ENCODE results near the gene NBPF1. TPM values are rescaled to one million over a fixed set of nuclear protein-coding genes. Genes with fewer than 3 reads are reported as not detected.
"Not testable (repeated sequence)": the region's sequence is repeated elsewhere in the genome, so short reads cannot be mapped to it uniquely, and the experiment has no call there.

NBPF1 gene
- total RNA-seq, 1 donor from 2014 or later: 35.3 TPM

DNA sequence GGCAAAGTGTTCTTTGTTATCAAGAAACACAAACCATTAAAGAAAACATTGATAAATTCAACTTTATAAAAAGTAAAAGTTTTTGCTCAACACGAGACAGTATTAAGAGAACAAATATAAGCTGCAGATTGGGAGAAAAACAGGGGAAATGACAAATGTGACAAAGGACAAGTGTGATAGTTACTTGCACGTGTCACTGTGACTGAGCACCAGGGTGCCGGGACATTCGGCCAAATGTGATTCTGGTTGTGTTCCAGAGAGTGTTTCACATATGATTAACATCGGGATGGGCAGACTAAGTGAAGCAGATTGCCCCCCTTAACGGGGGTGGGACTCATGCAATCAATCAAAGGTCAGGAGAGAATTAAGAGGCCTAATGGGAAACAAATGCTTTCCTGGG is 52.9 kb downstream of the NBPF1 start:
- not testable (repeated sequence) for ATAC-seq

DNA sequence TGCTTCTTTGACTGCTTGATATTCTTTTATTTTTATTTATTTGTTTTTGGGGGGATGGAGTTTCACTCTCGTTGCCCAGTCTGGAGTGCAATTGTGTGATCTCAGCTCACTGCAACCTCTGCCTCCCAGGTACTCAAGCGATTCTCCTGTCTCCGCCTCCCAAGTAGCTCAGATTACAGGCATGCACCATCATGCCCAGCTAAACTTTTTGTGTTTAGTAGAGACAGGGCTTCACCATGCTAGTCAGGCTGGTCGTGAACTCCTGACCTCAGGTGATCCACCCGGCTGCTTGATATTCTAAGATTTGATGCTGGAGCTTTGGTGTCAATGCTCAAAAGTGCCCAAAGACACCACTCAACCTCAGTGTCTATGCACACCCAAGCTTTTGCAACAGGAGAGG is 53.7 kb downstream of the NBPF1 start:
- H3K9me3 ChIP-seq; H3K36me3 ChIP-seq; H3K4me1 ChIP-seq; ATAC-seq; H3K27ac ChIP-seq; H3K4me3 ChIP-seq; H3K27me3 ChIP-seq (ENCODE audit: low read depth); DNase-seq; intact Hi-C loops (cut with DNase I): not testable (repeated sequence)

More for the DNA sequence above, 52.9 kb downstream of the NBPF1 start:
- DNase-seq; H3K4me3 ChIP-seq; intact Hi-C loops (cut with DNase I); H3K4me1 ChIP-seq; H3K36me3 ChIP-seq; H3K27me3 ChIP-seq (ENCODE audit: low read depth); H3K9me3 ChIP-seq; H3K27ac ChIP-seq: not testable (repeated sequence)

DNA sequence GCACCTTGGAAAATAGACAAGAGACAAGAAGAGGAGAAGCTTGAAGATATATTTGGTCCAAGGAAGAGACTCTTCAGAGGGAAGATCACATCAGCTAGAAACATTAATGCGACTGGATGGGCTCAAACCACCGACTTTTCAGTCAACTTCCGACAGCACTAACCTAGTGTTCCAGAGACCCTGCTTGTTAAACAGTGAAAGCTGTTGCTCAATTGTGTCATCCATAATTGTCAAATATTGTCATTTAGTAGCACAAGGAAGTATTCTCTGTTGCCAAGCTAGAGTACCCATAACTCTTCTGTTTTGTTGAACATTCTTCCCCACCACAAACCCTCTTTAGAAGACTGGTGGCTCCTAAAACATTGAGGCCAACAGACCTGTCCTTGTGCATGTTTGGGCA is 56.3 kb downstream of the NBPF1 start:
- H3K4me3 ChIP-seq; DNase-seq; H3K27ac ChIP-seq; ATAC-seq; H3K9me3 ChIP-seq; H3K27me3 ChIP-seq (ENCODE audit: low read depth); H3K36me3 ChIP-seq; intact Hi-C loops (cut with DNase I); H3K4me1 ChIP-seq: not testable (repeated sequence)

DNA sequence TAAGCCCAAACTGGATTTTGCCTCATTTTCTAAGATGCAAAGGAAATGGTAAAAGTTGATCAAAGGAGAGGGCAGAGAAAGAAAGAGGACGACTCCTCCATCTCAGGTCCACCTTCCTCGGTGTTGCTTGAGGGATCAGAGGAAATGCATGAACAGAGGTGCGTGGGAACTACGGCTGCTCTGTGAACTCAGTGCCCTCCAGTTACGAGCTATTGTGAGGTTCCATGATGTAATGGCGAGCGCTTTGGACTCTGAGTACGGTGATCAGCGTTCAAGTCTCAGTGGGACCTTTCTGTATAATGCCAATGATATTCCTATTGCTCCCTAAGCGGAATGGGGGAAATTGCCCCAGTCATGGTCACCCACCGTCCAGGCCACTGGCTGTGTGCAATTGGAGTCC is 60.1 kb downstream of the NBPF1 start:
- peak in 1 of 2 donors; percentile 39 for ATAC-seq
- H3K9me3 ChIP-seq; H3K4me1 ChIP-seq; H3K27me3 ChIP-seq (ENCODE audit: low read depth); intact Hi-C loops (cut with DNase I); H3K4me3 ChIP-seq; DNase-seq; H3K27ac ChIP-seq; H3K36me3 ChIP-seq: not testable (repeated sequence)

DNA sequence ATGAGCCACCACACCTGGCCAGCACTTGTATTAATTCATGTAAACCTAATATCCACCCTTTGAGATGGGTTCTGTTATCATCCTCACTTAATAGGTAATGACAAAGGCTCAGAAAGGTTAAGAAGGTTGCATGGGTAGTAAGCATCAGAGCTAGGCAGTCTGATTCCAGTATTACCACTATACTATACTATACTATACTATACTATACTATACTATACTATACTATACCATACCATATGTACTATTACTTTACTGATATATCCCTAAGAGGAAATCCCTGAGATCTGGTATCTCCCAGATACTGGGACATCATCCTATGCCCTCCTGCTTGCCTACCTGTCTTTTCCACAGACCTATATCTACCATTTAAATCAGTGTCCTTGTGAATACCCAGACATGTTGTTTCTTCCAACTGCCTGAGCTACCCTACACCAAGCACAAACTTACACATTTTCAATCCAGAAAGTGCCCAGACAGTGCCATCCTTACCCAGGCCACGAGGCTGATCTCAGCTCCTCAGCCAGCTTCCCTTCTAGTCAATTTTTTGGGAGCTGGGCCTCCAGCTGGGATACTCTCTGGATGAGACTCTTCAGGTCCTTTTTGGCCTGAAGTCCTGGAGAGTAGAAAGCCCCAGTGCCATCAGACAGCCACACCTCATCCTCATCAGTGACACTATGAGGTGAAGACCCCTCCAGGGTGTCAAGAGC is 63.0 kb downstream of the NBPF1 start:
- DNase-seq; H3K4me1 ChIP-seq; intact Hi-C loops (cut with DNase I); H3K27me3 ChIP-seq (ENCODE audit: low read depth); H3K27ac ChIP-seq; H3K4me3 ChIP-seq; H3K9me3 ChIP-seq; H3K36me3 ChIP-seq; ATAC-seq: not testable (repeated sequence)

DNA sequence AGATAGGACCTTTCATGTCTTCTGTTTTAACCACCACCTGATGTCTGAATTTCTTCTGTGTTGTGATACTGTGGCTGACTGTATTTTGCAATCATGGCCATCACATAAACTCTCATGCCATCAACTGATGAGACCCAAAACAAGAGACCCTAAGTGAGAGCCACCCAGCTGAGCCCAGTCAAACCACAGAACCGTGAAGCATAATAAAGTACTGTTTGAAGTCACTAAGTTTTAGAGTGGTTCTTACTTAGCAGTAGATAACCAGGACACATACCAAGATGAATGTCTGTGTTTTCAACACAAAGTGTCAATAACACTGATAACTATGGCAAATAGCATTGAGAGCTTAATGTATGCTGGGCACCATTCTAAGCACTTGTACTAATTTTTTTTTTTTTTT is 63.8 kb downstream of the NBPF1 start:
- DNase-seq; H3K4me1 ChIP-seq; H3K4me3 ChIP-seq; H3K9me3 ChIP-seq; intact Hi-C loops (cut with DNase I); H3K27ac ChIP-seq; H3K27me3 ChIP-seq (ENCODE audit: low read depth); ATAC-seq; H3K36me3 ChIP-seq: not testable (repeated sequence)

DNA sequence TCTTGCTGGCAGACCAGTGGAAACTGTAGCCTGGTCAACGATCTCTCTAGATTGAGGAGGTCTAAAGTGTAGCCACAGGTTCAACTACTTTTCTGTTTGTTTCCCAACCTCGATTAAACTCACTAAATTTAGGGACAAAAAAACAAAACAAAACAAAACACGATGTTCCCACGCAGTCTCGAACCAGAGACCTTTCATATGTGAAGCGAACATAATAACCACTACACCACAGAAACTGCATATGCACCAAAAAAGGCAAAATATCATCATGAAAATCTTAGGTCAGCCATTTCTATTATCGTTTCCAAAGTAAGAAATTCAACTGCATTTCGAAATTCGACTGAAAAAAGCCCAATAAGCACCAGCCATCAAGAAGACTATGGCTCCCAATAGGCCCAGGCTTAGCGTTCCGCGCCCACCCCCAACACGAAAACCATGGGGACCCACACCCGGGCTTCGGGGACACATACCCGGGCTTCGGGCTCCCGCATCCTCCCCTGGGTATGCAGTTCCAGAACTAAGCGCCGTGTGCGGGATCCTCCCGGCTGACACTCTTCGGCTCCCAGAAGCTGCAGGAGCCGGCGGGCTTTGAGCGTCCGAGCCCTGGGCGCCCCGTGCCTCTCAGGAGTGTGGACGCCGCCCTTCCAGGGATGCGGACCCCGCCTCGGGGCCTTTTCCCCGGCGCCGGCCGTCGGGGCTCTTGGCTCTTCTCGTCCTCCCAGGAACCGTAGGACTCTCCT is 65.7 kb downstream of the NBPF1 start:
- H3K27ac ChIP-seq; H3K4me3 ChIP-seq; H3K9me3 ChIP-seq; DNase-seq; H3K4me1 ChIP-seq; H3K36me3 ChIP-seq; intact Hi-C loops (cut with DNase I); H3K27me3 ChIP-seq (ENCODE audit: low read depth); ATAC-seq: not testable (repeated sequence)

DNA sequence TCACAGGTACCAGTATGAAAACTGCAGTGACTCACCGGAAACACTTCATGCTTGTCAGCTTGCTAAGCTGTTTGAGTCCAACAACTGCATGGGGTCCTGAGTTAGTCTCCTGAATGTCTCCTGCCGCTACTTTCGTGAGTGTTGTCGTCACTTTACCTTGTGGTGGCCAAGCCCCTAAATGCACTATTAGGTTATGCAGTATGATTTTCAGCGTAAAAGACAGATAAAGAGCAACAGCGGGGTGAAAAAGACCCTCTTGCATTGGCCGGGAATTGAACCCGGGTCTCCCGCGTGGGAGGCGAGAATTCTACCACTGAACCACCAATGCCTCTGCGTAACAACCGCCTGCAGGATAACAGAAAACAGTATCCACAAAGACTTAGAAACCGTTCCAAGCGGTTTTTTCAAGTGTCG is 67.7 kb downstream of the NBPF1 start:
- H3K4me3 ChIP-seq; H3K9me3 ChIP-seq; H3K27me3 ChIP-seq (ENCODE audit: low read depth); H3K36me3 ChIP-seq; H3K27ac ChIP-seq; ATAC-seq; H3K4me1 ChIP-seq; intact Hi-C loops (cut with DNase I); DNase-seq: not testable (repeated sequence)

- ATAC-seq; H3K4me1 ChIP-seq; H3K9me3 ChIP-seq; H3K27me3 ChIP-seq (ENCODE audit: low read depth); DNase-seq; H3K4me3 ChIP-seq; intact Hi-C loops (cut with DNase I); H3K27ac ChIP-seq; H3K36me3 ChIP-seq: not testable (repeated sequence)
Observed at GRCh38 chr1:16540421-16540893, 72.9 kb downstream of the NBPF1 start.

DNA sequence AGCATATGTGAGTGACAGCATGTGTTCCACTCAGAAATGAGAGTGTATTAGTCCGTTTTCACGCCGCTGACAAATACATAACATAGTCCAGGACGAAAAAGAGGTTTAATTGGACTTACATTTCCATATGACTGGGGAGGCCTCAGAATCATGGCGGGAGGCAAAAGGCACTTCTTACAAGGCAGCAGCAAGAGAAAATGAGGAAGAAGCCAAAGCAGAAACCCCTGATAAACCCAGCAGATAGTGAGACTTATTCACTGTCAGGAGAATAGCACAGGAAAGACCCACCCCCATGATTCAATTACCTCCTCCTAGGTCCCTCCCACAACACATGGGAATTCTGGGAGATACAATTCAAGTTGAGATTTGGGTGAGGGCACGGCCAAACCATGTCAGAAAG is 75.8 kb downstream of the NBPF1 start:
- H3K4me3 ChIP-seq; H3K27me3 ChIP-seq (ENCODE audit: low read depth); H3K36me3 ChIP-seq; H3K4me1 ChIP-seq; H3K9me3 ChIP-seq; DNase-seq; ATAC-seq; intact Hi-C loops (cut with DNase I); H3K27ac ChIP-seq: not testable (repeated sequence)

- DNase-seq; H3K36me3 ChIP-seq; ATAC-seq; H3K27me3 ChIP-seq (ENCODE audit: low read depth); H3K9me3 ChIP-seq; H3K4me3 ChIP-seq; intact Hi-C loops (cut with DNase I); H3K27ac ChIP-seq; H3K4me1 ChIP-seq: not testable (repeated sequence)
Observed at GRCh38 chr1:16536796-16537195, 76.6 kb downstream of the NBPF1 start.

DNA sequence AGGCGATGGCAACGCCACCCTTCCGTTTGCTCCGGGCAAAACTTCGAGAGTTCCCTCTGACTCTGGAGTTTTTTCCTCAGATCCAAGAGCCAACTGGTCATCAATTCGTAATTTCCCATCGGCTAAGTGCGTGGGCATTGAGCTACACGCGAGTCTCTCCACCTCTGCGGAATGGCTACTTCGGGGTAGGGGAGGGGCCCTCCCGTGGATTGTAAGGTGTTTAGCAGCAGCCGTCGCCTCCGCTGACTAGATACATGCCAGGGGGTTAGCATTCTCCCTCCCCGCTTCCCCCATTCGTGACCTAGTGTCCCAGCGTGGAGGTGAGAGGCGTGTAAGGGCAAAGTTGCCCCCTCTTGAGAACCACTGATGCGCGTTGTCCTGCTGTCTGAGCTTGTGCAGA is 77.5 kb downstream of the NBPF1 start:
- not testable (repeated sequence) for H3K9me3 ChIP-seq

DNA sequence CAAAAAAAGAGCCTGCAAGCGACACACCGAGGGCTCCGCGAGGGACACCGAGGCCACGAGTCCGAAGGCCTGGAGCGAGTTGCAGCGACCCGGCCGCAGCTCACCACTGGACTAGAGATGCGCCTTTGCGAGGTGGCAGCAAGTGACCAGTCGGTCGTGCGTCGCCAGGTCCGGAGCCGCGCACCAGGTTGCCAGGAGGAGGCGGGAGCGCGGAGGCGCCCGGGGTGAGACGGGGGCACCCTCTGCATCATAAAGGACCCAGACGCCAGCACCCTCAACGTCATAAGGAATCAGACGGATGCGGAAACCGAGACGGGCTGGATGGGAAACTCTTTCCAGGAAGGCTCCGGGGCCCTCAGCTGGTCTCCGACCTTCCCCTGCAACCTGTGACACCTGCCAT is 77.9 kb downstream of the NBPF1 start:
- DNase-seq; H3K27ac ChIP-seq; H3K4me1 ChIP-seq; H3K27me3 ChIP-seq (ENCODE audit: low read depth); H3K9me3 ChIP-seq; H3K36me3 ChIP-seq; intact Hi-C loops (cut with DNase I): not testable (repeated sequence)
- peak; percentile 34 to 56 for ATAC-seq
- H3K4me3 ChIP-seq: peak overlapping the region; percentile 35

More for the DNA sequence above, 77.5 kb downstream of the NBPF1 start:
- H3K4me1 ChIP-seq; H3K4me3 ChIP-seq; DNase-seq; intact Hi-C loops (cut with DNase I); H3K27ac ChIP-seq; H3K27me3 ChIP-seq (ENCODE audit: low read depth); H3K36me3 ChIP-seq: not testable (repeated sequence)
- ATAC-seq: peak; percentile 26 to 53
